ENCODE measurements around the gene KIF12.

DNA sequence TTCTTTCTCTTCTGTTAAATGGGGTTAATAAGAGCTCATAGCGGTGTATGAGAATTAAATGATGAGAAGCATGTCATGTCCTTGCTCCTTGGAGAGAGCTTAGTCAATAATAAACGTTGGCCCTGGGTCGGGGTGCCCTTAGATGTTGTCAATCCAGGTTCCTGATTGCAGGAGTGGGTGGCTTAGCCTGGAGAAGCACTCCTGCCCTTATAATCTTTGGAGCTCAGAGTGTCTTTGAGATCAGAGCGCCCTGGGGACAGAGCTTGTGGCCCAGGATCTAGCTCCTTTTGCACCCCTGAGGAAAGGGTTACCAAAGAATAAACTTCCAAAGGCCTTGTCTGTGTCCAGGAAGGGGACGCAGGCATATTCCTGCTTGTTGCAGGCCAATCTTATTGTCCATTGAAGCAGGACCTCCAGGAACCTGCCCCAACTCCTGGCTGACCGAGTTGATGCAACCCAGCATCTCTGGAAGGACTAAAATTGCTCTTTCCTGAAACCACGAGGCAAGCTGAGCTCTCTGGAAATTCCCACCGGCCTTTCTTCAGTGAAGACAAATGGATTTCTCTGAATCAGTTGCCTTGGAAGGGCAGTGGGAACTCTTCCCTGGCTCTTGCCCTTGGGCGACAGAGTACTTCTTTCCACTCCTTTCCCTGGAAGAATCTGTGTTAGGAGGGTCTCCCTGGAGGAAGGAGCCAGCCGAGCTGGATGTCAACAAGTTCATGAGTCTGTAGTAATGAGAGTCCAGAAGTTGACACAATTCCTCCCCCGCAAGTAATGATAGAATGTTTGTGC is 14.6 kb downstream of the KIF12 start:
- TF ChIP-seq, protein P1, sequence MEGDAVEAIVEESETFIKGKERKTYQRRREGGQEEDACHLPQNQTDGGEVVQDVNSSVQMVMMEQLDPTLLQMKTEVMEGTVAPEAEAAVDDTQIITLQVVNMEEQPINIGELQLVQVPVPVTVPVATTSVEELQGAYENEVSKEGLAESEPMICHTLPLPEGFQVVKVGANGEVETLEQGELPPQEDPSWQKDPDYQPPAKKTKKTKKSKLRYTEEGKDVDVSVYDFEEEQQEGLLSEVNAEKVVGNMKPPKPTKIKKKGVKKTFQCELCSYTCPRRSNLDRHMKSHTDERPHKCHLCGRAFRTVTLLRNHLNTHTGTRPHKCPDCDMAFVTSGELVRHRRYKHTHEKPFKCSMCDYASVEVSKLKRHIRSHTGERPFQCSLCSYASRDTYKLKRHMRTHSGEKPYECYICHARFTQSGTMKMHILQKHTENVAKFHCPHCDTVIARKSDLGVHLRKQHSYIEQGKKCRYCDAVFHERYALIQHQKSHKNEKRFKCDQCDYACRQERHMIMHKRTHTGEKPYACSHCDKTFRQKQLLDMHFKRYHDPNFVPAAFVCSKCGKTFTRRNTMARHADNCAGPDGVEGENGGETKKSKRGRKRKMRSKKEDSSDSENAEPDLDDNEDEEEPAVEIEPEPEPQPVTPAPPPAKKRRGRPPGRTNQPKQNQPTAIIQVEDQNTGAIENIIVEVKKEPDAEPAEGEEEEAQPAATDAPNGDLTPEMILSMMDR (IDR thresholded peaks at IDR 0.05; ENCODE audit: poor library complexity): no peak
- TF ChIP-seq EZH2 (IDR thresholded peaks at IDR 0.05; ENCODE audit: borderline replicate concordance): no peak
